ENCODE results near the gene TMEM201.

TMEM201 gene

DNA sequence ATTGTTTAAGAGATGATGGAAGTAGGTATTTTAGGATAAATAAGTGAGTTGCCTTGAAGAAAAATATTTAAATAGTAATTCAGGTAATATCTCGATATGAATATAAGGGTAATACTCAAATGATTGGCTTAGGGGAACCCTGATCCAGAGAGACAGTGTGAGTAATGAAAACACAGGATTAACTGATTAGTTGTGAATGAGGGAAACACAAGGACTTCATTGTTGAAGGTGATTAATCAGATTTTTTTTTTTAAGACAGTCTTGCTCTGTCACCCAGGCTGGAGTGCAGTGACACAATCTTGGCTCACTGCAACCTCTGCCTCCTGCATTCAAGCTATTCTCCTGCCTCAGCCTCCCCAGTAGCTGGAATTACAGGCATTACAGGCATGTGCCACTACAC, 36.7 kb upstream of the TMEM201 start:
- TF ChIP-seq, protein P1, sequence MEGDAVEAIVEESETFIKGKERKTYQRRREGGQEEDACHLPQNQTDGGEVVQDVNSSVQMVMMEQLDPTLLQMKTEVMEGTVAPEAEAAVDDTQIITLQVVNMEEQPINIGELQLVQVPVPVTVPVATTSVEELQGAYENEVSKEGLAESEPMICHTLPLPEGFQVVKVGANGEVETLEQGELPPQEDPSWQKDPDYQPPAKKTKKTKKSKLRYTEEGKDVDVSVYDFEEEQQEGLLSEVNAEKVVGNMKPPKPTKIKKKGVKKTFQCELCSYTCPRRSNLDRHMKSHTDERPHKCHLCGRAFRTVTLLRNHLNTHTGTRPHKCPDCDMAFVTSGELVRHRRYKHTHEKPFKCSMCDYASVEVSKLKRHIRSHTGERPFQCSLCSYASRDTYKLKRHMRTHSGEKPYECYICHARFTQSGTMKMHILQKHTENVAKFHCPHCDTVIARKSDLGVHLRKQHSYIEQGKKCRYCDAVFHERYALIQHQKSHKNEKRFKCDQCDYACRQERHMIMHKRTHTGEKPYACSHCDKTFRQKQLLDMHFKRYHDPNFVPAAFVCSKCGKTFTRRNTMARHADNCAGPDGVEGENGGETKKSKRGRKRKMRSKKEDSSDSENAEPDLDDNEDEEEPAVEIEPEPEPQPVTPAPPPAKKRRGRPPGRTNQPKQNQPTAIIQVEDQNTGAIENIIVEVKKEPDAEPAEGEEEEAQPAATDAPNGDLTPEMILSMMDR (IDR thresholded peaks at IDR 0.05; ENCODE audit: low read depth, low read length, missing control alignments): no peak
- DNase-seq (ENCODE audit: extremely low read depth, low read depth): no peak
- H3K4me3 ChIP-seq (replicated peaks; ENCODE audit: low read depth, low read length): no peak overlapping the region

DNA sequence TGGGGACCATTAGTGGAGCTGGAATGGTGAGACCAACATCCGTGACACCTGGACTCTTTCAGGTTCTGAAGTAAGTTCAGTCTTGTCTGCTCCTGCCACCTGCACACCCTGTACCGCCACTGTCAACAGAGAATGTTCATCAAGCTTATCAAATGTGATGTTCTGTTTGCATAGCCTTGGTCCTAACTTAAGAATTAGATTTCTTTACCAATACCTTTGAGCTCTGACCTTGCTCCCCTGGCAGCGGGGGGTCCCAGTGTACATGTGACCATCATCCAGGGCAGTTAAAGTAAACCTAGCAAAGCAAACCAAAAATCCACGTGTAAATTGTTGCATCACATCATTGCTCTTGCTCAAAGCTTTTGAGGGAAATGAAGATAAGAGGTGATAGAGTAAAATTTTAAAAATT, 35.0 kb upstream of the TMEM201 start:
- TF ChIP-seq, protein P1 (IDR thresholded peaks at IDR 0.05; ENCODE audit: low read depth, low read length, missing control alignments): no peak
- DNase-seq (ENCODE audit: extremely low read depth, low read depth): no peak

GRCh38 chr1:9555942-9556341, 32.8 kb upstream of the TMEM201 start:
- no peak for DNase-seq (ENCODE audit: extremely low read depth, low read depth)
- TF ChIP-seq, protein P1 (IDR thresholded peaks at IDR 0.05; ENCODE audit: low read depth, low read length, missing control alignments): no peak
- no peak overlapping the region for H3K4me3 ChIP-seq (replicated peaks; ENCODE audit: low read depth, low read length)

More for the DNA sequence above, 35.0 kb upstream of the TMEM201 start:
- H3K4me3 ChIP-seq (replicated peaks; ENCODE audit: low read depth, low read length): no peak overlapping the region

- TF ChIP-seq, protein P1 (IDR thresholded peaks at IDR 0.05; ENCODE audit: low read depth, low read length, missing control alignments): no peak
- H3K4me3 ChIP-seq (replicated peaks; ENCODE audit: low read depth, low read length): no peak overlapping the region
- DNase-seq (ENCODE audit: extremely low read depth, low read depth): no peak
Measured at GRCh38 chr1:9557624-9558023, 31.1 kb upstream of the TMEM201 start.

GRCh38 chr1:9558271-9558945, 30.3 kb upstream of the TMEM201 start:
- TF ChIP-seq, protein P1 (IDR thresholded peaks at IDR 0.05; ENCODE audit: low read depth, low read length, missing control alignments): no peak
- DNase-seq (ENCODE audit: extremely low read depth, low read depth): no peak
- H3K4me3 ChIP-seq (replicated peaks; ENCODE audit: low read depth, low read length): no peak overlapping the region

DNA sequence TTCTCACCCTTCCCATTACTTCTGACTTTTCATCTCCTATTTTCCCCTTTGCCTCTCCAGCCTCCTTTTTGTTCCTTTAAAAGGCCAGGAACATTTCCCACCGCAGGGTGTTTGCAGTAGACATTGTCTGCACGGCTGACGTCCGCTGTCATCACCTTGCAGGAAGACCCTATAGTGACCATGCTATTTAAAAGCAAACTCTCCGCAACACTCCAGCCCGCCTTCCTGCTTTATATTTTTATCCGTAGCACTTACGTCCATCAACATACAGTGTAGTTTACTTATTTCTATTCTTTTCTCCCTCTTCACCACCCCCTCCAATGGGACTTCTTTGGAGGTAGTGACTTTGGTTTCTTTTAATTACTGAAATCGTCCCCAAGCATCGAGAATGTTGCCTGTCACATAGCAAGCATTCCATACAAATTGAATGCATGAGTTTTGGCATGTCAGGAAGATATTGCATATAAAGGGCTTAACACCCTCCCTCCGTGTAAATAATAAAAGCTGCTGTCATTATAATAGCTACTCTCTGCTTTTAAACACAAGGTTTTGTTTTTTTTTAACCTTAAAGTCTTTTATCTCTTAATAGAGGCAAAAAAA, 29.7 kb upstream of the TMEM201 start:
- no peak overlapping the region for H3K4me3 ChIP-seq (replicated peaks; ENCODE audit: low read depth, low read length)
- DNase-seq (ENCODE audit: extremely low read depth, low read depth): no peak
- TF ChIP-seq, protein P1 (IDR thresholded peaks at IDR 0.05; ENCODE audit: low read depth, low read length, missing control alignments): no peak

Data from HFF-Myc (cell line).